GM18502 (cell line): ENCODE data around the gene VTN.
A peak's percentile ranks its signal among the peaks of the same experiment; 100 is the strongest.

Source experiments
- ATAC-seq: cut with Tn5 transposase; IDR thresholded peaks from one replicate; pipeline ENCODE4 v1.9.1; 2021; ENCODE audit warnings: mild to moderate bottlenecking; ENCODE audit not compliant: unreplicated experiment, poor library complexity

VTN gene

GRCh38 chr17:28370035-28370743 lies at the start of gene VTN:
TSS of gene VTN (minus strand) at chr17:28370307. CDS start at chr17:28370203, 104 bp downstream.
- ATAC-seq = no peak

GRCh38 chr17:28416703-28417311 lies 46.7 kb upstream of the VTN start:
- ATAC-seq = peak; percentile 60

GRCh38 chr17:28415886-28416285 lies 45.8 kb upstream of the VTN start:
- ATAC-seq = no peak

GRCh38 chr17:28413804-28414203 lies 43.7 kb upstream of the VTN start:
- no peak for ATAC-seq

GRCh38 chr17:28412099-28412498 lies 42.0 kb upstream of the VTN start:
- ATAC-seq = no peak

GRCh38 chr17:28407974-28408306 lies 37.8 kb upstream of the VTN start:
- ATAC-seq = no peak

- no peak for ATAC-seq
These were observed 37.2 kb upstream of the VTN start for GRCh38 chr17:28407130-28407973.

- no peak for ATAC-seq
These were observed 36.3 kb upstream of the VTN start for GRCh38 chr17:28406473-28406814.

GRCh38 chr17:28405632-28406472 lies 35.7 kb upstream of the VTN start, which contains the start of gene SLC46A1:
TSS of gene SLC46A1 (minus strand) at chr17:28406212. CDS start at chr17:28406114, 98 bp downstream.
- ATAC-seq = no peak

GRCh38 chr17:28404812-28405570 lies 34.9 kb upstream of the VTN start:
- no peak for ATAC-seq

- no peak for ATAC-seq
These were observed 34.3 kb upstream of the VTN start for GRCh38 chr17:28404461-28404811.

GRCh38 chr17:28404007-28404406 lies 33.9 kb upstream of the VTN start:
- ATAC-seq = no peak

GRCh38 chr17:28402844-28403243 lies 32.7 kb upstream of the VTN start:
- ATAC-seq = no peak

GRCh38 chr17:28402224-28402630 lies 32.1 kb upstream of the VTN start:
- ATAC-seq = no peak

- ATAC-seq = no peak
These were observed 29.7 kb upstream of the VTN start for GRCh38 chr17:28399808-28400207.

- ATAC-seq = no peak
These were observed 28.3 kb upstream of the VTN start for GRCh38 chr17:28398280-28398981.

- no peak for ATAC-seq
These were observed 27.7 kb upstream of the VTN start for GRCh38 chr17:28397687-28398279.

GRCh38 chr17:28397275-28397674 lies 27.2 kb upstream of the VTN start:
- no peak for ATAC-seq
